OCI-LY1 (cell line): Measurements from ENCODE around the gene PCSK2.

Source experiments
- H2AFZ ChIP-seq: fragments of 200-600 bp; sonication (generic), shearing (Covaris generic); 2 replicates; pipeline ENCODE4 v1.6.0; 2014; ENCODE audit warnings: antibody characterized with exemption, mild to moderate bottlenecking, low read length
- H3F3A ChIP-seq: fragments of 200-600 bp; sonication (generic), shearing (Covaris generic); 2 replicates; pipeline ENCODE4 v1.6.0; 2014; ENCODE audit warnings: mild to moderate bottlenecking, antibody characterized with exemption, low read length, moderate library complexity; ENCODE audit not compliant: insufficient read depth
- H3K27ac ChIP-seq: fragments of 200-600 bp; sonication (generic); 2 replicates; pipeline ENCODE4 v1.5.1; 2014; ENCODE audit warnings: low read length, mixed run types, mild to moderate bottlenecking, low read depth; ENCODE audit not compliant: poor library complexity, severe bottlenecking
- H3K27me3 ChIP-seq: fragments of 200-600 bp; sonication (generic); 2 replicates; pipeline ENCODE4 v1.6.0; 2014; ENCODE audit warnings: antibody characterized with exemption, mild to moderate bottlenecking, low read length, moderate library complexity; ENCODE audit not compliant: insufficient read depth
- H3K36me3 ChIP-seq: fragments of 200-600 bp; sonication (generic); 2 replicates; pipeline ENCODE4 v1.6.1; 2014; ENCODE audit warnings: mild to moderate bottlenecking, antibody characterized with exemption, low read length, moderate library complexity, mixed read lengths; ENCODE audit not compliant: insufficient read depth
- H3K4me1 ChIP-seq: fragments of 200-600 bp; sonication (generic); 2 replicates; pipeline ENCODE4 v1.5.1; 2014; ENCODE audit warnings: mild to moderate bottlenecking, low read length, moderate library complexity; ENCODE audit not compliant: insufficient read depth, severe bottlenecking
- H3K4me2 ChIP-seq: fragments of 200-600 bp; sonication (generic), shearing (Covaris generic); 2 replicates; pipeline ENCODE4 v1.6.1; 2014; ENCODE audit warnings: low read length
- H3K4me3 ChIP-seq: fragments of 200-600 bp; sonication (generic); 2 replicates; pipeline ENCODE4 v1.5.1; 2014; ENCODE audit warnings: low read length, low read depth, mild to moderate bottlenecking, mixed read lengths; ENCODE audit not compliant: poor library complexity, severe bottlenecking
- H3K79me2 ChIP-seq: fragments of 200-600 bp; shearing (Covaris generic); 2 replicates; pipeline ENCODE4 v1.6.1; 2016; ENCODE audit warnings: mixed run types, low read length, mixed read lengths; ENCODE audit not compliant: insufficient read depth
- H3K9ac ChIP-seq: fragments of 200-600 bp; sonication (generic), shearing (Covaris generic); 2 replicates; pipeline ENCODE4 v1.6.1; 2014; ENCODE audit warnings: mild to moderate bottlenecking, low read length, mixed read lengths
- H3K9me2 ChIP-seq: fragments of 200-600 bp; sonication (generic), shearing (Covaris generic); 2 replicates; pipeline ENCODE4 v1.6.1; 2014; ENCODE audit warnings: low read depth, mild to moderate bottlenecking, low read length, mixed read lengths
- H3K9me3 ChIP-seq: fragments of 200-600 bp; shearing (Covaris generic); 2 replicates; pipeline ENCODE4 v1.6.1; 2014; ENCODE audit warnings: low read length, mixed read lengths
- H4K20me1 ChIP-seq: fragments of 200-600 bp; sonication (generic), shearing (Covaris generic); 2 replicates; pipeline ENCODE4 v1.6.0; 2016; ENCODE audit warnings: mild to moderate bottlenecking, low read length; ENCODE audit not compliant: insufficient read depth
- EZH2 ChIP-seq: fragments of 200-600 bp; sonication (generic), shearing (Covaris generic); IDR thresholded peaks from 2 replicates; pipeline ENCODE4 v1.8.0; 2017; ENCODE audit warnings: borderline replicate concordance, mixed run types, mild to moderate bottlenecking, antibody characterized with exemption, low read length, moderate library complexity, mixed read lengths
- TF ChIP-seq, protein P1 (sequence below): fragments of 200-600 bp; sonication (generic), shearing (Covaris generic); IDR thresholded peaks from 2 replicates; pipeline ENCODE4 v1.5.1; 2017; ENCODE audit warnings: mild to moderate bottlenecking, antibody characterized with exemption, low read length, moderate library complexity, mixed read lengths

PCSK2 gene

GRCh38 chr20:17502105-17502504 is 275.3 kb downstream of the PCSK2 start:
- no peaks in the 10 kb centered on the region for H3F3A ChIP-seq
- no peaks in the 10 kb centered on the region for H3K27me3 ChIP-seq
- peaks cover 17% of the 10 kb centered on the region for H3K4me1 ChIP-seq
- H3K36me3 ChIP-seq: no peaks in the 10 kb centered on the region
- no peak overlapping the region for H3K4me2 ChIP-seq
- H4K20me1 ChIP-seq: no peaks in the 10 kb centered on the region
- no peaks in the 10 kb centered on the region for H3K9me3 ChIP-seq
- no peak overlapping the region for H3K27ac ChIP-seq
- no peaks in the 10 kb centered on the region for H3K79me2 ChIP-seq
- no peak overlapping the region for H3K9ac ChIP-seq
- H2AFZ ChIP-seq: no peak overlapping the region
- H3K9me2 ChIP-seq: no peaks in the 10 kb centered on the region
- no peak for TF ChIP-seq EZH2
- TF ChIP-seq, protein P1, sequence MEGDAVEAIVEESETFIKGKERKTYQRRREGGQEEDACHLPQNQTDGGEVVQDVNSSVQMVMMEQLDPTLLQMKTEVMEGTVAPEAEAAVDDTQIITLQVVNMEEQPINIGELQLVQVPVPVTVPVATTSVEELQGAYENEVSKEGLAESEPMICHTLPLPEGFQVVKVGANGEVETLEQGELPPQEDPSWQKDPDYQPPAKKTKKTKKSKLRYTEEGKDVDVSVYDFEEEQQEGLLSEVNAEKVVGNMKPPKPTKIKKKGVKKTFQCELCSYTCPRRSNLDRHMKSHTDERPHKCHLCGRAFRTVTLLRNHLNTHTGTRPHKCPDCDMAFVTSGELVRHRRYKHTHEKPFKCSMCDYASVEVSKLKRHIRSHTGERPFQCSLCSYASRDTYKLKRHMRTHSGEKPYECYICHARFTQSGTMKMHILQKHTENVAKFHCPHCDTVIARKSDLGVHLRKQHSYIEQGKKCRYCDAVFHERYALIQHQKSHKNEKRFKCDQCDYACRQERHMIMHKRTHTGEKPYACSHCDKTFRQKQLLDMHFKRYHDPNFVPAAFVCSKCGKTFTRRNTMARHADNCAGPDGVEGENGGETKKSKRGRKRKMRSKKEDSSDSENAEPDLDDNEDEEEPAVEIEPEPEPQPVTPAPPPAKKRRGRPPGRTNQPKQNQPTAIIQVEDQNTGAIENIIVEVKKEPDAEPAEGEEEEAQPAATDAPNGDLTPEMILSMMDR: no peak
- no peak overlapping the region for H3K4me3 ChIP-seq

- H3K9me3 ChIP-seq: no peaks in the 10 kb centered on the region
- H3K4me1 ChIP-seq: peaks cover 17% of the 10 kb centered on the region
- no peak overlapping the region for H3K4me2 ChIP-seq
- H3K36me3 ChIP-seq: no peaks in the 10 kb centered on the region
- H3K27ac ChIP-seq: no peak overlapping the region
- H4K20me1 ChIP-seq: no peaks in the 10 kb centered on the region
- H3K79me2 ChIP-seq: no peaks in the 10 kb centered on the region
- H3K4me3 ChIP-seq: no peak overlapping the region
- H3K9me2 ChIP-seq: no peaks in the 10 kb centered on the region
- H2AFZ ChIP-seq: no peak overlapping the region
- no peak overlapping the region for H3K9ac ChIP-seq
- no peaks in the 10 kb centered on the region for H3F3A ChIP-seq
- no peaks in the 10 kb centered on the region for H3K27me3 ChIP-seq
- TF ChIP-seq, protein P1: no peak
- no peak for TF ChIP-seq EZH2
Measured at GRCh38 chr20:17503301-17504065, 276.6 kb downstream of the PCSK2 start.

GRCh38 chr20:17504066-17504897 is 277.4 kb downstream of the PCSK2 start:
- Histone ChIP-seq H3K9ac (peak overlapping the region; percentile 49; the same call in 1 of the 2 replicates), H3K27me3 (0 out of 2 replicates have a peak, but pooled peaks cover 4% of the 10 kb centered on the region), H2AFZ (peak overlapping the region; percentile 44; the same call in 1 of the 2 replicates), H3K4me3 (peak overlapping the region; percentile 56), H3K4me1 (peaks cover 17% of the 10 kb centered on the region), H3K9me2 (no peaks in the 10 kb centered on the region), H3K9me3 (no peaks in the 10 kb centered on the region), H3F3A (no peaks in the 10 kb centered on the region), H3K4me2 (peak overlapping the region; percentile 77), H3K27ac (no peak overlapping the region), H4K20me1 (no peaks in the 10 kb centered on the region), H3K36me3 (no peaks in the 10 kb centered on the region), H3K79me2 (no peaks in the 10 kb centered on the region)
- TF ChIP-seq EZH2: no peak
- TF ChIP-seq, protein P1: no peak
